WTC11 (cell line): ENCODE results near the gene PNPT1. TPM values are rescaled to one million over a fixed set of nuclear protein-coding genes. Genes with fewer than 3 reads are reported as not detected.

Source experiments
- ATAC-seq: fragments of 200-7000 bp; cut with Tn5 transposase; 2 replicates; pipeline ENCODE4 v1.10.0; 2021; ENCODE audit warnings: mild to moderate bottlenecking, moderate library complexity
- CTCF ChIA-PET: fragments of 300-600 bp; sonication (Branson Sonifier 250); formaldehyde crosslinking; loops from one replicate; lab custom pipeline; 2021; ENCODE audit warnings: antibody characterized with exemption; lab: Charles Lee
- POLR2A ChIA-PET: fragments of 350-600 bp; sonication (Branson Sonifier 250); formaldehyde crosslinking; loops from one replicate; lab custom pipeline; 2021; ENCODE audit warnings: antibody characterized with exemption; lab: Charles Lee
- DNase-seq: peaks from one replicate; pipeline ENCODE4 v3.0.0; 2021; ENCODE audit warnings: low spot score
- H3K27ac Mint-ChIP-seq: 2 replicates; pipeline ENCODE4 v1.8.0; 2021; ENCODE audit warnings: mixed read lengths
- H3K27me3 Mint-ChIP-seq: 2 replicates; pipeline ENCODE4 v1.8.0; 2021; ENCODE audit warnings: low read depth, mild to moderate bottlenecking, moderate library complexity, mixed read lengths
- H3K36me3 Mint-ChIP-seq: 2 replicates; pipeline ENCODE4 v1.8.0; 2021; ENCODE audit warnings: mixed read lengths
- H3K4me1 Mint-ChIP-seq: 2 replicates; pipeline ENCODE4 v1.8.0; 2022; ENCODE audit warnings: mixed read lengths
- H3K4me3 Mint-ChIP-seq: 2 replicates; pipeline ENCODE4 v1.8.0; 2021; ENCODE audit warnings: mild to moderate bottlenecking, moderate library complexity, mixed read lengths
- H3K9me3 Mint-ChIP-seq: 2 replicates; pipeline ENCODE4 v1.8.0; 2021; ENCODE audit warnings: mixed read lengths
- ATF1 ChIP-seq: sonication (generic); formaldehyde crosslinking; IDR thresholded peaks from 2 replicates; pipeline ENCODE4 v1.8.1; 2023; ENCODE audit warnings: mild to moderate bottlenecking, moderate library complexity, missing genetic modification reagents
- ATF2 ChIP-seq: sonication (generic); formaldehyde crosslinking; IDR thresholded peaks from 2 replicates; pipeline ENCODE4 v1.8.1; 2022; ENCODE audit warnings: low read depth, missing genetic modification reagents, borderline replicate concordance
- CREB1 ChIP-seq: sonication (generic); formaldehyde crosslinking; IDR thresholded peaks from 2 replicates; pipeline ENCODE4 v1.8.0; 2023; ENCODE audit warnings: mild to moderate bottlenecking, missing genetic modification reagents
- E2F1 ChIP-seq: sonication (generic); formaldehyde crosslinking; IDR thresholded peaks from 2 replicates; pipeline ENCODE4 v1.8.0; 2022; ENCODE audit warnings: mild to moderate bottlenecking, missing genetic modification reagents
- ELF4 ChIP-seq: sonication (generic); formaldehyde crosslinking; IDR thresholded peaks from 2 replicates; pipeline ENCODE4 v1.8.1; 2022; ENCODE audit warnings: low read depth, mild to moderate bottlenecking, moderate library complexity, missing genetic modification reagents
- ETV6 ChIP-seq: sonication (generic); formaldehyde crosslinking; IDR thresholded peaks from 2 replicates; pipeline ENCODE4 v1.8.1; 2022; ENCODE audit warnings: mild to moderate bottlenecking, missing genetic modification reagents
- GTF2I ChIP-seq: fragments of 250-450 bp; sonication (Bioruptor Pico); conservative IDR thresholded peaks from 2 replicates; pipeline ENCODE4 v1.4.0; 2021; ENCODE audit warnings: mild to moderate bottlenecking
- MAX ChIP-seq: sonication (generic); formaldehyde crosslinking; IDR thresholded peaks from 2 replicates; pipeline ENCODE4 v1.8.0; 2022; ENCODE audit warnings: mild to moderate bottlenecking, missing genetic modification reagents
- MXD4 ChIP-seq: fragments of 250-450 bp; sonication (Bioruptor Pico); IDR thresholded peaks from 2 replicates; pipeline ENCODE4 v1.8.0; 2021; ENCODE audit warnings: mild to moderate bottlenecking, moderate library complexity, borderline replicate concordance
- MYBL2 ChIP-seq: sonication (generic); formaldehyde crosslinking; IDR thresholded peaks from 2 replicates; pipeline ENCODE4 v1.8.1; 2023; ENCODE audit warnings: mild to moderate bottlenecking, moderate library complexity, missing genetic modification reagents
- NFATC4 ChIP-seq: fragments of 250-450 bp; sonication (Bioruptor Pico); IDR thresholded peaks from 2 replicates; pipeline ENCODE4 v1.9.0; 2021; ENCODE audit warnings: mild to moderate bottlenecking
- NFE2L1 ChIP-seq: sonication (generic); formaldehyde crosslinking; IDR thresholded peaks from 2 replicates; pipeline ENCODE4 v1.8.1; 2023; ENCODE audit warnings: missing genetic modification reagents
- NFYB ChIP-seq: sonication (generic); formaldehyde crosslinking; conservative IDR thresholded peaks from 2 replicates; pipeline ENCODE4 v1.8.0; 2022; ENCODE audit warnings: low read depth, missing genetic modification reagents
- NR2C2 ChIP-seq: sonication (generic); formaldehyde crosslinking; IDR thresholded peaks from 2 replicates; pipeline ENCODE4 v1.8.0; 2022; ENCODE audit warnings: mild to moderate bottlenecking, missing genetic modification reagents
- NR3C1 ChIP-seq: sonication (generic); formaldehyde crosslinking; conservative IDR thresholded peaks from 2 replicates; pipeline ENCODE4 v1.8.1; 2023; ENCODE audit warnings: low read depth, mild to moderate bottlenecking, missing genetic modification reagents
- OVOL2 ChIP-seq: fragments of 250-450 bp; sonication (Bioruptor Pico); IDR thresholded peaks from 2 replicates; pipeline ENCODE4 v1.9.0; 2021; ENCODE audit warnings: mild to moderate bottlenecking, borderline replicate concordance
- RORB ChIP-seq: fragments of 250-450 bp; sonication (Bioruptor Pico); IDR thresholded peaks from 2 replicates; pipeline ENCODE4 v1.9.0; 2021; ENCODE audit warnings: mild to moderate bottlenecking
- SMAD4 ChIP-seq: sonication (generic); formaldehyde crosslinking; IDR thresholded peaks from 2 replicates; pipeline ENCODE4 v1.8.0; 2022; ENCODE audit warnings: mild to moderate bottlenecking, missing genetic modification reagents
- ZNF232 ChIP-seq: sonication (generic); formaldehyde crosslinking; IDR thresholded peaks from 2 replicates; pipeline ENCODE4 v1.8.0; 2022; ENCODE audit warnings: mild to moderate bottlenecking, missing genetic modification reagents
- ZNF317 ChIP-seq: sonication (generic); formaldehyde crosslinking; IDR thresholded peaks from 2 replicates; pipeline ENCODE4 v1.8.1; 2023; ENCODE audit warnings: low read depth, mild to moderate bottlenecking, moderate library complexity, missing genetic modification reagents, borderline replicate concordance
- ZNF671 ChIP-seq: fragments of 250-450 bp; sonication (Bioruptor Pico); IDR thresholded peaks from 2 replicates; pipeline ENCODE4 v1.8.0; 2021; ENCODE audit warnings: mild to moderate bottlenecking
- total RNA-seq: library from RNA; stranded (reverse); gene quantifications from 3 replicates; pipeline ENCODE4 v1.2.3, GENCODE V29; 2021
- TF ChIP-seq, protein P1 (sequence below): sonication (generic); formaldehyde crosslinking; IDR thresholded peaks from 2 replicates; pipeline ENCODE4 v1.8.1; 2023; ENCODE audit warnings: mild to moderate bottlenecking, moderate library complexity, missing genetic modification reagents
- TF ChIP-seq, protein P2 (sequence below): fragments of 250-450 bp; sonication (Bioruptor Pico); IDR thresholded peaks from 2 replicates; pipeline ENCODE4 v1.9.0; 2021; ENCODE audit warnings: mild to moderate bottlenecking
- TF ChIP-seq, protein P3 (sequence below): sonication (generic); formaldehyde crosslinking; IDR thresholded peaks from 2 replicates; pipeline ENCODE4 v1.8.0; 2022; ENCODE audit warnings: mild to moderate bottlenecking, missing genetic modification reagents

The PNPT1 gene
- total RNA-seq, 1 experiment from 2014 or later: 44.9 TPM

- TF ChIP-seq ATF2: no peak
- TF ChIP-seq NR3C1 (CRISPR knock-in tag): no peak
- TF ChIP-seq, protein P1, sequence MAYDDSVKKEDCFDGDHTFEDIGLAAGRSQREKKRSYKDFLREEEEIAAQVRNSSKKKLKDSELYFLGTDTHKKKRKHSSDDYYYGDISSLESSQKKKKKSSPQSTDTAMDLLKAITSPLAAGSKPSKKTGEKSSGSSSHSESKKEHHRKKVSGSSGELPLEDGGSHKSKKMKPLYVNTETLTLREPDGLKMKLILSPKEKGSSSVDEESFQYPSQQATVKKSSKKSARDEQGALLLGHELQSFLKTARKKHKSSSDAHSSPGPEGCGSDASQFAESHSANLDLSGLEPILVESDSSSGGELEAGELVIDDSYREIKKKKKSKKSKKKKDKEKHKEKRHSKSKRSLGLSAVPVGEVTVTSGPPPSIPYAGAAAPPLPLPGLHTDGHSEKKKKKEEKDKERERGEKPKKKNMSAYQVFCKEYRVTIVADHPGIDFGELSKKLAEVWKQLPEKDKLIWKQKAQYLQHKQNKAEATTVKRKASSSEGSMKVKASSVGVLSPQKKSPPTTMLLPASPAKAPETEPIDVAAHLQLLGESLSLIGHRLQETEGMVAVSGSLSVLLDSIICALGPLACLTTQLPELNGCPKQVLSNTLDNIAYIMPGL (CRISPR knock-in tag): no peak
- TF ChIP-seq CREB1 (CRISPR knock-in tag): no peak
- TF ChIP-seq, protein P2, sequence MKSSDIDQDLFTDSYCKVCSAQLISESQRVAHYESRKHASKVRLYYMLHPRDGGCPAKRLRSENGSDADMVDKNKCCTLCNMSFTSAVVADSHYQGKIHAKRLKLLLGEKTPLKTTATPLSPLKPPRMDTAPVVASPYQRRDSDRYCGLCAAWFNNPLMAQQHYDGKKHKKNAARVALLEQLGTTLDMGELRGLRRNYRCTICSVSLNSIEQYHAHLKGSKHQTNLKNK (CRISPR knock-in tag): no peak
- no peak for TF ChIP-seq SMAD4
- no peak for TF ChIP-seq ETV6 (CRISPR knock-in tag)
- no peak for TF ChIP-seq MAX (CRISPR knock-in tag)
- TF ChIP-seq ZNF317 (CRISPR knock-in tag): no peak
- TF ChIP-seq, all 79 proteins: peak for 0
Measured at GRCh38 chr2:55607717-55608116, 85.9 kb downstream of the PNPT1 start (continued).

GRCh38 chr2:55604027-55604565 lies 89.5 kb downstream of the PNPT1 start:
- CTCF ChIA-PET: interaction anchor here (1.3 kb wide), 1 partner anchor 16 kb away, joined by 3 read pairs; no protein-coding TSS in a partner anchor

GRCh38 chr2:55601849-55602248 lies 91.8 kb downstream of the PNPT1 start:
- no peak for ATAC-seq
- TF ChIP-seq RORB (CRISPR knock-in tag) (no peak), NFYB (no peak), MYBL2 (CRISPR knock-in tag) (no peak), MXD4 (CRISPR knock-in tag) (no peak), ATF1 (CRISPR knock-in tag) (no peak), NR2C2 (no peak), NFATC4 (CRISPR knock-in tag) (no peak), ZNF232 (CRISPR knock-in tag) (no peak), ZNF671 (CRISPR knock-in tag) (no peak), GTF2I (no peak), E2F1 (CRISPR knock-in tag) (no peak), OVOL2 (CRISPR knock-in tag) (no peak), NFE2L1 (CRISPR knock-in tag) (no peak), ELF4 (no peak), ZNF317 (CRISPR knock-in tag) (no peak)
- TF ChIP-seq, protein P1 (CRISPR knock-in tag): no peak
- TF ChIP-seq, protein P3, sequence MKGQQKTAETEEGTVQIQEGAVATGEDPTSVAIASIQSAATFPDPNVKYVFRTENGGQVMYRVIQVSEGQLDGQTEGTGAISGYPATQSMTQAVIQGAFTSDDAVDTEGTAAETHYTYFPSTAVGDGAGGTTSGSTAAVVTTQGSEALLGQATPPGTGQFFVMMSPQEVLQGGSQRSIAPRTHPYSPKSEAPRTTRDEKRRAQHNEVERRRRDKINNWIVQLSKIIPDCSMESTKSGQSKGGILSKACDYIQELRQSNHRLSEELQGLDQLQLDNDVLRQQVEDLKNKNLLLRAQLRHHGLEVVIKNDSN (CRISPR knock-in tag): no peak
- H3K9me3 Mint-ChIP-seq: no peaks in the 10 kb centered on the region
- peaks cover 19% of the 10 kb centered on the region for H3K36me3 Mint-ChIP-seq
- no peaks in the 10 kb centered on the region for H3K27me3 Mint-ChIP-seq
- H3K27ac Mint-ChIP-seq: no peak overlapping the region
- ChIA-PET CTCF (interaction anchor here (0.8 kb wide), 1 partner anchor 20 kb away, joined by 4 read pairs; no protein-coding TSS in a partner anchor), POLR2A (no interaction called here)
- H3K4me3 Mint-ChIP-seq: no peak overlapping the region
- no peaks in the 10 kb centered on the region for H3K4me1 Mint-ChIP-seq
- DNase-seq: no peak

More at GRCh38 chr2:55604027-55604565, 89.5 kb downstream of the PNPT1 start:
- no peaks in the 10 kb centered on the region for H3K4me1 Mint-ChIP-seq
- no peak for TF ChIP-seq E2F1 (CRISPR knock-in tag)
- H3K9me3 Mint-ChIP-seq: no peaks in the 10 kb centered on the region
- no peak overlapping the region for H3K4me3 Mint-ChIP-seq
- no peak overlapping the region for H3K27ac Mint-ChIP-seq
- POLR2A ChIA-PET: no interaction called here
- ATAC-seq (no peak), DNase-seq (no peak)
- no peaks in the 10 kb centered on the region for H3K27me3 Mint-ChIP-seq
- H3K36me3 Mint-ChIP-seq: peaks cover 17% of the 10 kb centered on the region
